GM23248 (cell line): Measurements from ENCODE around the gene PKN2. TPM values are rescaled to one million over a fixed set of nuclear protein-coding genes. Genes with fewer than 3 reads are reported as not detected.
"Not testable (repeated sequence)": the region's sequence is repeated elsewhere in the genome, so short reads cannot be mapped to it uniquely, and the experiment has no call there.

Experiments
- DNase-seq: peaks from one replicate; pipeline ENCODE4 v3.0.0-alpha.2; 2015
- H2AFZ ChIP-seq: fragments of 200-600 bp; sonication (generic); 2 replicates; pipeline ENCODE4 v1.6.1; 2016; ENCODE audit warnings: antibody characterized with exemption
- H3F3A ChIP-seq: fragments of 200-600 bp; sonication (generic); 2 replicates; pipeline ENCODE4 v1.6.1; 2016; ENCODE audit warnings: mild to moderate bottlenecking, antibody characterized with exemption, mixed run types; ENCODE audit not compliant: insufficient read depth
- H3K27ac ChIP-seq: fragments of 200-600 bp; sonication (generic); 2 replicates; pipeline ENCODE4 v1.5.1; 2016; ENCODE audit warnings: mild to moderate bottlenecking
- H3K27me3 ChIP-seq: fragments of 200-600 bp; sonication (generic); replicated peaks from 2 replicates; pipeline ENCODE4 v1.6.1; 2016; ENCODE audit warnings: mild to moderate bottlenecking; ENCODE audit not compliant: insufficient read depth
- H3K36me3 ChIP-seq: fragments of 200-600 bp; sonication (generic); 2 replicates; pipeline ENCODE4 v1.6.1; 2016; ENCODE audit warnings: low read depth, mild to moderate bottlenecking
- H3K4me1 ChIP-seq: fragments of 200-600 bp; sonication (generic); 2 replicates; pipeline ENCODE4 v1.6.1; 2016; ENCODE audit warnings: mild to moderate bottlenecking; ENCODE audit not compliant: insufficient read depth
- H3K4me2 ChIP-seq: fragments of 200-600 bp; sonication (generic); one replicate; pipeline ENCODE4 v1.6.1; 2016; ENCODE audit warnings: mild to moderate bottlenecking; ENCODE audit not compliant: unreplicated experiment
- H3K4me3 ChIP-seq: fragments of 200-600 bp; sonication (generic); 2 replicates; pipeline ENCODE4 v1.5.1; 2016; ENCODE audit warnings: mild to moderate bottlenecking
- H3K79me2 ChIP-seq: fragments of 200-600 bp; sonication (generic); 2 replicates; pipeline ENCODE4 v1.6.1; 2016; ENCODE audit warnings: mild to moderate bottlenecking; ENCODE audit not compliant: insufficient read depth
- H3K9ac ChIP-seq: fragments of 200-600 bp; sonication (generic); 2 replicates; pipeline ENCODE4 v1.6.1; 2016; ENCODE audit warnings: mild to moderate bottlenecking
- H3K9me2 ChIP-seq: fragments of 200-600 bp; sonication (generic); 2 replicates; pipeline ENCODE4 v1.6.1; 2016; ENCODE audit warnings: mixed run types, mild to moderate bottlenecking, moderate library complexity; ENCODE audit not compliant: insufficient read depth
- H3K9me3 ChIP-seq: fragments of 200-600 bp; sonication (generic); one replicate; pipeline ENCODE4 v1.6.1; 2017; ENCODE audit warnings: low read depth
- H4K20me1 ChIP-seq: fragments of 200-600 bp; sonication (generic); 2 replicates; pipeline ENCODE4 v1.6.0; 2016; ENCODE audit not compliant: insufficient read depth
- EZH2 ChIP-seq: fragments of 200-600 bp; sonication (generic); IDR thresholded peaks from 2 replicates; pipeline ENCODE4 v1.6.1; 2018; ENCODE audit warnings: antibody characterized with exemption, mild to moderate bottlenecking; ENCODE audit not compliant: insufficient read depth, poor library complexity, severe bottlenecking
- EZH2phosphoT487 ChIP-seq: fragments of 200-600 bp; sonication (generic); IDR thresholded peaks from 2 replicates; pipeline ENCODE4 v1.6.1; 2018; ENCODE audit warnings: antibody characterized with exemption, moderate library complexity, mild to moderate bottlenecking, low read depth; ENCODE audit not compliant: insufficient read depth
- WGBS, 2 experiments: methylation state at CpG; one replicate each; pipeline ENCODE4 v1.1.6; 2015 to 2017; ENCODE audit warnings: low lambda C conversion rate in 2 of 2, low coverage in 1 of 2; ENCODE audit errors: missing lambda C conversion rate in 2 of 2; 5-methylcytosine and 5-hydroxymethylcytosine counted together
- in situ Hi-C: fragments of 300-500 bp; cut with MboI; formaldehyde crosslinking; loops from 2 replicates; pipeline ENCODE4 v1.15.0; 2020
- polyA plus RNA-seq: library from polyadenylated mRNA; unstranded; fragments of >200 nt; fragmentation: Nextera tagmentation; extraction: Ambion mirVana; gene quantifications from 2 replicates; pipeline ENCODE4 v1.2.1, GENCODE V29; 2016
- total RNA-seq: library from RNA; depleted of rRNA; stranded (reverse); fragments of >200 nt; shearing (Covaris generic); gene quantifications from 2 replicates; pipeline ENCODE4 v1.2.3, GENCODE V29; 2014

PKN2 gene
- total and polyA plus RNA-seq, 2 experiments from 2014 or later = 24.0 to 32.6 TPM

DNA sequence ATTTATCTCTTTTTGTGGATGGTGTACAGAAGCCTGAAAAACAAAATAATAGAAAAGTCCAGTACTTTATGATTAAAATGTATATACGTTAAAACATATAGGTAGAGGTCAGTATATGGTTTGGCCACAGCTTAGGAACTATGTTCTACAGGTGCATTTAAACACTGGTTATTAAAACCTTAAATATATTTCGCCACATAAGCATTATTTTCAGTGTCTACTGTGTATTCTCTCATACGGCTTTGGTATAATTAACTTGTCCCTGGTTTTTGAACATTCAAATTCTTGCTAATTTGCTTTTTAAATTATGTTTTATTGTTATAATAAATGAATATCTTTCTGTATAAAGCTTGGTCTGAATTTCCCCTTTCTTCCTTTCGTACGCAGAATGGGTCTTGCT is 119.4 kb downstream of the PKN2 start:
- peak overlapping the region; percentile 42 for H3K27ac ChIP-seq
- H3K4me2 ChIP-seq = peak overlapping the region; percentile 40
- H3K27me3 ChIP-seq = no peaks in the 10 kb centered on the region
- no peak overlapping the region for H2AFZ ChIP-seq
- H3K9me2 ChIP-seq = no peaks in the 10 kb centered on the region
- WGBS, 2 experiments = 88 to 92% methylated on average over 5 of the region's 5 CpGs
- no peaks in the 10 kb centered on the region for H3K9me3 ChIP-seq
- TF ChIP-seq EZH2phosphoT487 = no peak
- no peak for TF ChIP-seq EZH2
- DNase-seq = no peak
- peaks cover 17% of the 10 kb centered on the region for H3K4me1 ChIP-seq
- H3F3A ChIP-seq = peaks cover 27% of the 10 kb centered on the region
- H3K4me3 ChIP-seq = no peak overlapping the region
- H4K20me1 ChIP-seq = no peaks in the 10 kb centered on the region
- H3K79me2 ChIP-seq = no peaks in the 10 kb centered on the region; the same call in 1 of the 2 replicates
- in situ Hi-C loops = no loop called here
- peaks cover 38% of the 10 kb centered on the region for H3K36me3 ChIP-seq
- no peak overlapping the region for H3K9ac ChIP-seq

DNA sequence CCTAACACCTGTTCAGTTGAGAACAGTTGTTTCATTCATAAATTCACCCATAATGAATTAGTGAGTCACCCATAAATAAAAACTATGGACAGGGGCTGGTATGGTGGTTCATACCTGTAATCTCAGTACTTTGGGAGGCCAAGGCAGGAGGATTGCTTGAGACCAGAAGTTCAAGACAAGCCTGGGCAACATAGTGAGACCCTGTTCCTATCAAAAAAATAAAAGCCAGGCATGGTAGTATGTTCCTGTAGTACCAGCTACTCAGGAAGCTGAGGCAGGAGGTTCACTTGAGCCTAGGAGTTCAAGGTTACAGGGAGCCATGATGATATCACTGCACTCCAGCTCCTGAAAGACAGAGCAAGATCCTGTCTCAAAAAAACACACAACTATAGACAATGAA is 128.3 kb downstream of the PKN2 start:
- Histone ChIP-seq H3K9me2 (no peaks in the 10 kb centered on the region), H3K4me1 (no peaks in the 10 kb centered on the region), H3K36me3 (peaks cover 11% of the 10 kb centered on the region), H3K9me3 (no peaks in the 10 kb centered on the region), H3F3A (no peaks in the 10 kb centered on the region), H4K20me1 (no peaks in the 10 kb centered on the region), H2AFZ (no peak overlapping the region), H3K27me3 (no peaks in the 10 kb centered on the region), H3K27ac (no peak overlapping the region), H3K4me2 (no peak overlapping the region), H3K9ac (no peak overlapping the region), H3K79me2 (no peaks in the 10 kb centered on the region), H3K4me3 (no peak overlapping the region)
- DNase-seq = no peak
- in situ Hi-C loops = no loop called here
- TF ChIP-seq EZH2 (no peak), EZH2phosphoT487 (no peak)

DNA sequence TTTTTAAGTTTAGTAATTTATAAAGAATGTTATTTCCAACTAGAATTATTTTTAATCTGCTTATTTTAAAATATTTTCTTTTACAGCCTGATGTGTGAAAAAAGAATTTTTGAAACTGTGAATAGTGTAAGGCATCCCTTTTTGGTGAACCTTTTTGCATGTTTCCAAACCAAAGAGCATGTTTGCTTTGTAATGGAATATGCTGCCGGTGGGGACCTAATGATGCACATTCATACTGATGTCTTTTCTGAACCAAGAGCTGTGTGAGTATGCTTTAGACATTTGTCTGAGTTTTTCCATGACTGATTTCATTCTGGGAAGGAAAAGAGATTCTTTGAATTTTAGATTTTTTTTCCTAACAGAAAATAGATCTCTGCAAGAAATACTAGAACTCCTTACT is 129.4 kb downstream of the PKN2 start:
- Histone ChIP-seq H3K79me2 (no peaks in the 10 kb centered on the region), H3K27me3 (no peaks in the 10 kb centered on the region), H3K9ac (no peak overlapping the region), H3K4me3 (no peak overlapping the region), H3K4me2 (no peak overlapping the region), H3K9me2 (no peaks in the 10 kb centered on the region), H2AFZ (no peak overlapping the region), H3F3A (no peaks in the 10 kb centered on the region), H3K4me1 (no peaks in the 10 kb centered on the region), H3K27ac (no peak overlapping the region), H4K20me1 (no peaks in the 10 kb centered on the region), H3K36me3 (peaks cover 11% of the 10 kb centered on the region), H3K9me3 (no peaks in the 10 kb centered on the region)
- TF ChIP-seq EZH2 (no peak), EZH2phosphoT487 (no peak)
- in situ Hi-C loops = no loop called here
- WGBS, 2 experiments = 90 to 93% methylated on average over 1 of the region's 1 CpG
- DNase-seq = no peak

DNA sequence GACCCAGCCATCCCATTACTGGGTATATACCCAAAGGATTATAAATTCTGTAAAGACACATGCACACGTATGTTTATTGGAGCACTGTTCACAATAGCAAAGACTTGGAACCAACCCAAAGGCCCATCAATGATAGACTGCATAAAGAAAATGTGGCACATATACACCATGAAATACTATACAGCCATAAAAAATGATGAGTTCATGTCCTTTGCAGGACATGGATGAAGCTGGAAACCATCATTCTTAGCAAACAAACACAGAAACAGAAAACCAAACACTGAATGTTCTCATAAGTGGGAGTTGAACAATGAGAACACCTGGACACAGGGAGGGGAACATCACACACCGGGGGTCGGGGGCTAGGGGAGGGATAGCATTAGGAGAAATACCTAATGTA is 135.6 kb downstream of the PKN2 start:
- in situ Hi-C loops, H3F3A ChIP-seq, H3K4me2 ChIP-seq, H4K20me1 ChIP-seq, H2AFZ ChIP-seq, H3K9ac ChIP-seq, H3K79me2 ChIP-seq, H3K9me3 ChIP-seq, H3K4me3 ChIP-seq, H3K4me1 ChIP-seq, H3K9me2 ChIP-seq, H3K27me3 ChIP-seq, H3K27ac ChIP-seq, DNase-seq: not testable (repeated sequence)
- H3K36me3 ChIP-seq = peaks cover 20% of the 10 kb centered on the region
- 97 to 99% methylated on average over 3 of the region's 3 CpGs for WGBS, 2 experiments

DNA sequence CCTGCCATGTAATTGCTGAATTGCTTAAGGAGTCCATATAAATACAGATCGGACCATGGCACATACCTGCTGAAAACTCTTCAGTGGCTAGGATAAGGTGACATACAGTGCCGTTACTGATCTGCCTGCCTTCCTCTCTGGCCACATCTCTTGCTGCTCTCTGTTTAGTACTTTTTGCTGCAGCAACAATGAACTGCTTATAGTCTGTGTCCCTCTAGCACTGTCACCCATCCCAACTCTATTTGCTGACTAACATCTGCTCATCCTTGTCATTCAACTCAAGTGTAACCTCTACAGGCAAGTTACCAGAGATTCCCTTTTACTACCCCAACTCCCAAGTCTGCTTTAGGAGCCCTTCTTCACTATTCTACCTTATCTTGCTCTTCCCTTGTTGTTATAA is 141.6 kb downstream of the PKN2 start:
- no peak overlapping the region for H3K4me3 ChIP-seq
- peaks cover 37% of the 10 kb centered on the region for H3K36me3 ChIP-seq
- no peaks in the 10 kb centered on the region for H3F3A ChIP-seq
- no peak overlapping the region for H3K9ac ChIP-seq
- in situ Hi-C loops = no loop called here
- WGBS, 2 experiments = 100% methylated on average over 2 of the region's 2 CpGs
- H3K79me2 ChIP-seq = no peaks in the 10 kb centered on the region
- DNase-seq = no peak
- no peak overlapping the region for H2AFZ ChIP-seq
- TF ChIP-seq EZH2phosphoT487 (no peak), EZH2 (no peak)
- H3K4me1 ChIP-seq = no peaks in the 10 kb centered on the region
- H3K9me2 ChIP-seq = no peaks in the 10 kb centered on the region
- no peaks in the 10 kb centered on the region for H3K27me3 ChIP-seq
- no peak overlapping the region for H3K27ac ChIP-seq
- no peaks in the 10 kb centered on the region for H3K9me3 ChIP-seq
- no peak overlapping the region for H3K4me2 ChIP-seq
- H4K20me1 ChIP-seq = no peaks in the 10 kb centered on the region
